ENCODE data around the gene MYOM3.

DNA sequence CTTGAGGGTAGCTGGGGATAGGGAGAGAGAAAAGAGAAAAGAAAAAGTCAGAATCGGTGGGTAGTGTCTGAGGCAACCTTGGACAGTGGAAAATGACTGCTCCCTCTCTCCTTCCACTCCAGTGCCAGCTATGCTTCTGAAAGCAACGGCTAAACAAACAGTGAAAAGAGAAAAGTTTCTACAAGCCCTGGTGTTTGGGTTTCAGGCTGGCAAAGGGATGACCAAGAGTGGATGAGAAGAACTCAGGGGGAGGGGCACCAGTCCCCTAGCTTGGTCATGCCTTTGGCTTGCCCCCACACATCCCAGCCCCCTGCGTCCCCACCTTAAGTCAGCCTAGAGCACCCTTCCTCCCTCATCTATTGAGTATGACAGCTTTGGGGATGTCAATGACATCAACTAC, 22.4 kb upstream of the MYOM3 start:
- TF ChIP-seq, protein P1, sequence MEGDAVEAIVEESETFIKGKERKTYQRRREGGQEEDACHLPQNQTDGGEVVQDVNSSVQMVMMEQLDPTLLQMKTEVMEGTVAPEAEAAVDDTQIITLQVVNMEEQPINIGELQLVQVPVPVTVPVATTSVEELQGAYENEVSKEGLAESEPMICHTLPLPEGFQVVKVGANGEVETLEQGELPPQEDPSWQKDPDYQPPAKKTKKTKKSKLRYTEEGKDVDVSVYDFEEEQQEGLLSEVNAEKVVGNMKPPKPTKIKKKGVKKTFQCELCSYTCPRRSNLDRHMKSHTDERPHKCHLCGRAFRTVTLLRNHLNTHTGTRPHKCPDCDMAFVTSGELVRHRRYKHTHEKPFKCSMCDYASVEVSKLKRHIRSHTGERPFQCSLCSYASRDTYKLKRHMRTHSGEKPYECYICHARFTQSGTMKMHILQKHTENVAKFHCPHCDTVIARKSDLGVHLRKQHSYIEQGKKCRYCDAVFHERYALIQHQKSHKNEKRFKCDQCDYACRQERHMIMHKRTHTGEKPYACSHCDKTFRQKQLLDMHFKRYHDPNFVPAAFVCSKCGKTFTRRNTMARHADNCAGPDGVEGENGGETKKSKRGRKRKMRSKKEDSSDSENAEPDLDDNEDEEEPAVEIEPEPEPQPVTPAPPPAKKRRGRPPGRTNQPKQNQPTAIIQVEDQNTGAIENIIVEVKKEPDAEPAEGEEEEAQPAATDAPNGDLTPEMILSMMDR (IDR thresholded peaks at IDR 0.05): no peak
- TF ChIP-seq POLR2A (IDR thresholded peaks at IDR 0.05): no peak

Measured in body of pancreas (tissue), 4 donors.